HG03095 (cell line): Measurements from ENCODE around the gene ITFG1.
A peak's percentile ranks its signal among the peaks of the same experiment; 100 is the strongest.

Source experiments
- ATAC-seq: cut with Tn5 transposase; IDR thresholded peaks from one replicate; pipeline ENCODE4 v1.9.1; 2021; ENCODE audit warnings: moderate library complexity; ENCODE audit not compliant: unreplicated experiment

ITFG1 gene

DNA sequence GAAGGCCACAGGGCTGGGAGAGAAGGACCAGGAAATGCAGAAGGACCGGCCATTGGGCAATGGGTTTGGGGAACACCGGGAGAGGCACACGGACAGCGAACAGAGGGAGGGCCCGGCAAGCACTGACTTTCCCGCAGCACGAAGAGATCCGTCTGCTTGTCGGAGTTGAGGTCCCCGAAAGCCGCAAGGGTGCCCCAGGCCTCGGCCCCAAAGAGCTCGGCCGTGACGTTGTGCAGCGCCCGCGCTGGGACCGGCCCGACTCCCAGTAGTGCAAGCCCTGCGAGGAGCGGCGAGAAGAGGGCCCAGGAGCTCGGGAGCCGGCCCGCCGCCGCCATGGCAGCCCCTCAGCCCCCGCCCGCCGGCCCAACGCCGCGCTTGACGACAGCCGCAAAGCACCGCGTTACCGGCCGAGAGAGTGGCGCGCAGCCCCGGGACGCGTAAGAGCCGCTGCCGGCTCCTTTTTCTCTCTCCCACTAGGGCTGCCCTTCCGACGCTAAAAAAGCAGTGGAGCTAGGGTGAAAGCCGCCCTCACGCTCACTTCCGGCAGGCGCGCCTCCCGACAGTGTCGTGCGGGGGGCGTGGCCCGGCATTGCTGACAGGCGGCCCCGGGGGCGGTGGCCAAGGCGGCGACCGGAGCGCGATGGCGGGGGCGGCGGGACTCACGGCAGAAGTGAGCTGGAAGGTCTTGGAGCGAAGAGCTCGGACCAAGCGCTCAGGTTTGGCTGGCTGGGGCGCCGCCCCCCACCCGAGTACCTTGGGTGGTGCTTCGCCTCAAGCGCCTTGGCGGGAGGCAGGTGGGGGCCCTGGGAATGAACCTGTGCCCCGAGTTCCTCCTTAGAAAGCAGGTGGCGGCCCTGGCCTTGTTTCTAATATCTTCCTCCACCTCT lies at the start of gene ITFG1, which contains the start of gene PHKB:
TSS of gene ITFG1 (minus strand) at position 353 of the 887 bp plus-strand sequence. CDS start at position 335, 18 bp downstream.
TSS of gene PHKB (plus strand) at position 621 of the 887 bp plus-strand sequence. CDS start at position 641, 20 bp downstream.
- peak; percentile 53 for ATAC-seq

DNA sequence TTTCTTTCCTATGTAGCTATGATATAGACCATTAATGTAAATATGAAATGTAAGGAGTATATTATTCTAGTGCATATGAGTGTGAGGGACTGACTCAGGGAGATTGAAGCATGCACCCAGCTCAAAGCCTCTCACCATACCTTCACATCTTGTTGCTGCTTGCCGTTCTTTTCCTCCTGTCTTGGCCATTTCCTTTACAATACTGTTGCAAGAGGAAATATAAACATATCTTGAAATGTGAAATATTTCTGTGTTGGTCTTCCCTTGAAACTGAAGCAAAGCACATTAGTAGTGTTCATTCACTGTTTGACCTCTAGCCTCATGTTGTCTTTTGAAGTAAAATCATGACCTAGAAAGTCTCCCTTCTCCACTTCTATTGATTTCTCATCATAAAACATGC lies 46.8 kb upstream of the ITFG1 start:
- ATAC-seq, result no peak

DNA sequence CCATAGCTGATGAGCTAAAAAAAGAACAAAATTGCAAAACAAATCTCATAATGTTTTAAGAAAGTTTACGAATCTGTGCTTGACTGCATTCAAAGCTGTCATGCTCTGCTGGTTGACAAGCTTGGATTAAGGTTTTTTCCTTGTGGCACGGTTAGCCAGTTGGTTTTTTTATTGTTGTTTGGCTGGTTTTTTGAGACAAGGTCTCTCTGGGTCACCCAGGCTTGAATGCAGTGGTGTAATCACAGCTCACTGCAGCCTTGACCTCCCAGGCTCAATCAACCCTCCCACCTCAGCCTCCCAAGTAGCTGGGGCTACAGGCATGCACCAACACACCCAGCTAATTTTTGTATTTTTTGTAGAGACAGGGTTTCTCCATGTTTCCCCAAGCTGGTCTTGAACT lies 45.9 kb upstream of the ITFG1 start:
- ATAC-seq, result no peak

DNA sequence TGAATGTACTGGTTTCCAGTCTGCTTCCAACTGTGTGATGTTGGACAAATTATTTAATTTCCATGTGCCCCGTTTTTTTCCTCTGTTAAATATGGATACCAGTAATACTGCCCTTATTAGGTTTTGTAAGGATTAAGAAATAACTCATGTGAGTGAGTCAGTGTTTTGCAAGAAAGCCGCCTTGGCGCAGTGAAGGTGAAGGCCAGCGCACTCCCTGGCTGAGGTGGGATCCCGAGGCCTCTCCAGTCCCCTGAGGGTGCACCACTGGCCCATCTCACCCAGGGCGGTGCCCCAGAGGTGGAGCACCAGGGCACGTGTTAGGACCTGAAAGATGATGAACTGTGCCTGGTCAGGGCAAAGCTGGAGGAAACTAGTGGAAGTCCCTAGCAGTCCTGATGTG lies 43.7 kb upstream of the ITFG1 start:
- no peak for ATAC-seq

DNA sequence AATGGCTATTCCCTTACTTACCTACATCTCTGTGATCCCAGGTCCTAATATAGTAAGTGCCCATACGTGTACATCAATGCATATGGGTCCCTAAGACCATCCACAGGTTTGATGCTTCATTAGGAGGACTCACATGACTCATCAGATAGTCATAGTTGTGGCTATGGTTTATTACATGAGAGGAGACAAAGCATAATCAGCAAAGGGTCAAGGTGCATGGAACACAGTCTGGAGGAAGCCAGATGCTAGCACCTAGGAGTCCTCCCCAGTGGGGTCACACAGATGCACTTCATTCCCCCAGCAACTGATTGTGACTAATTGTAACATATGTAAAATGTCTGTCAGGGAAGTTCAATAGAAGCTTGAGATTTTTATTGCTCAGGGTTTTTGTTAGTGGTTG lies 43.1 kb upstream of the ITFG1 start:
- no peak for ATAC-seq

DNA sequence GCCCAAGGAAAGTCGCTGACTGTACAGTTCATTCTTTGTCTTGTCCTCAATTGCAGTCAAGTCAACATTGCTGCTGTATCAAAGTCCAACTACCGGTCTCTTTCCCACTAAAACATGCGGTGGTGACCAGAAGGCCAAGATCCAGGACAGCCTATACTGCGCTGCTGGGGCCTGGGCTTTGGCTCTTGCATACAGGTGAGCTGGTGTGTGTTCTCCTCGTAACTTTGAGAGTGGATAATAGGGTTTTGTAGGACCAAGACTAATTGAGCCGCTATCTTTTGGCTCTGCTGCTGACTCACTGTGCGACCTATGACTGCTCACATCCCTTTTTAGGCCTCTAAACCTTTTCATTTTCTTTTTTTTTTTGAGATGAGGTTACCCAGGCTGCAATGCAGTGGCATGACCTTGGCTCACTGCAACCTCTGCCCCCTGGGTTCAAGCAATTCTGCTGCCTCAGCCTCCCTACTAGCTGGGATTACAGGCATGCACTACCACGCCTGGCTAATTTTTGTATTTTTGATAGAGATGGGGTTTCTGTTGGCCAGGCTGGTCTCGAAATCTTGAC lies 38.9 kb upstream of the ITFG1 start:
- ATAC-seq, result no peak

DNA sequence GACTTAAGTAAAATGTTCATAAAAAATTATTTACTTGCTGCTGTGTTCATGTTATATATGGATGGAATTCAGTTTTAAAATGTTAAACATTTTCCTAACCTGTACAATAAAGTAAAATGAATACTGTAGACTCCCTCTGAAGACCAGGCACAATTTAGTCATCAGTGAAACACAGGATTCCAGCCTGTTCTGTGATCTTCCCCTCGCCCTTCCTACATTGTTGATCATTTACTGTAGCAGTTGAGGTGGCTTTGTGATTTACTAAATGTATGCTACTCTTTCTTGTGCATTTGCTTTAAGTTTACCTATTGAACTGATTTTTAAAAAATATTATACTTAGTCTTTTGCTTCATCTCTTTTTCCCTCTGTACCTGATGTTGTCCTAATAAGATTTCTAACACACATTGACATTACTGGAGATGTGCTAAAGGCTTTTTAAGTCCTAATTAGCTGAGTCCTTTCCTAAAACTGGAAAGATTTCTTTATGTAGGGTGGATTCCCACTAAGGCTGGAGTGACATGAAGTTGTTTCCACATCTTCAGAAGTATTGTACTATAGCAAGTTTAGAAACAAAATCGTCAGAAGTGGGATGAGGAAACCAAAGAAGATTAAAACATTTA lies 38.3 kb upstream of the ITFG1 start:
- ATAC-seq, result no peak

DNA sequence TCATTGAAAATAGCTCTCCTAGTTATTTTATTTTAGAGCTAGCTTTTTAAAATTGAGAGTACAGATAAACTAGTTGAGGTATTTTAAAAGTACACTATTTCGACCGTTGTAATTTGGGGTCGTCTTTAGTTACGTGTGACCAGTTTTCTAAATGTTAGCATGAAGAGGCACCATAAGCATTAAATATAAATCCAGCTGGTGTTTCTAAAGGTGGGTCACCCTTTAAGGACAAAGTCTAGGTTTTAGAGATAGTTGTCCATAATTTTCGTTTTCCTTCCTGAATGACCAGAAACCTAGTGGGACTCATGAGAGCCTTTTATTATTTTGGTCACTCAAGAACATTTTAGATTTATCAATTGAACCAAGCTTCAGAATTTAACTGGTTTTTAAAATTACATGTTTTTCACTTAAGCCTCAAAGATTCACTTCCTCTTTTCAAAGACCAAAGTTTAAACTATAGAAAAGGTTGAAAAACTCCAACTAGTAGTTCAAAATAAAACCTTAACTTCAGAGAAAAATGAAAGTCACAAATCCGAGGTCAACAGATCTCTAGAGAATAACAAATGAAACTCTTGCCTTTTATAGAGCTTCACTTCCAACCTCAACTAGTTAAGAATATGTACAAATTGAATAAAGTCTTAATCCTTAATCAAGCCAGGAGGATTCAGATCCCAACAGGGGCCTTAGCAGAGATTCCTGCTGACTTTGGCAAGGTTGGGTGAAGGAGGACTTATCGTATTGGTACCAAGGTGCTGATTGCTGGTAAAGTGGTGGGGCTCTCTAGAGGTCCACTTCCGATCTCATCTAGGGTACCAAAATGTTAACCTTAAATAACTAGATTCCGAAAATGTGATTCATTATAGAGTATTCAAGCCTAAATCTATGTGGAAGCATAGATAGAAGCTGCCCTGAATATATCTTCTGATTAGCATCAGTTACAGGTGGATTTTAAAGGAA lies 32.8 kb upstream of the ITFG1 start:
- ATAC-seq, result no peak

DNA sequence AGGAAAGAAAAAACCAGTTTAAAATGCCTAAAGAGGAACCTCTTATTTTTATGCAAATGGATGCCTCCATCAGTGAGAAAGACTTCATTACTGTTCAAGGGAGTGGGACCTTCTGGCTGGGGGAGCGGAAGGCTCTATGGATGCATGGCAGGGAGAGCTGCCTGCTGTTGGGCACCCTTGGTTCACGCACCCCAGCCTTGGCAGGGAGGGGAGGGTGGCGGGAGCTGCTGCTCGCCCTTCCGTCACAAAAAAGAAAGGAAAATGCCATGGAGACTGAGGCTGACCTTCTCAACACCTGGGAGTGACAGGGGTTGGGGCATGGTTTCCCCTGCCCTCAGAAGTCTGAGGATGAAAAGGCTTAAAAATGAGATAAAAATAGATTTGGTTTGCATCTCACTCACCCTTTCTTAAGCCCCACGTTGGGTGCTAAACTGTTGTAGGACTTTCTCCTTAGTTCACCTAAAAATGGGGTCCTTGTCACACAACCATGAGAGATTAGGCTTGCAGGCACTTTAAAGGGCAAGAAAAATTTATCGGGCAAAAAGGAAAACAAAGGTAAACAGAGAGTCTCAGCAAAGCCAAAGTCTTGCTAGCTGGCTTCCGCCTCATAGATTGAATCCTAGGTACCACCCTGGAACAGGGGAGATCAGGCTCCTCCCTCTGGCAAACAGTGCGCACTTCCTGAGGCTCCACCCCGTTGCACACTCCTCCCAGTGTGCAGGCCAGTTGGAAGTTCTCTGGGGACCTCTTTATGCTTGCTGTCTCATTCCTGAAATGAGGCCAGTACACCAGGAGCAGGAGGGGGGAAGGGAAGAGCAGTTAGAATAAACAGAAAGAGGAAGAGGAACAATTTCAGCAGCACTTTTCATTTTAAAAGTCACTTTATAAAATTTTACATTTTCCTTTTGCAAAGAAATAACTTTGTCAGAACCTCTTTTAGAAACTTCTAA lies 31.8 kb upstream of the ITFG1 start:
- peak; percentile 68 for ATAC-seq

DNA sequence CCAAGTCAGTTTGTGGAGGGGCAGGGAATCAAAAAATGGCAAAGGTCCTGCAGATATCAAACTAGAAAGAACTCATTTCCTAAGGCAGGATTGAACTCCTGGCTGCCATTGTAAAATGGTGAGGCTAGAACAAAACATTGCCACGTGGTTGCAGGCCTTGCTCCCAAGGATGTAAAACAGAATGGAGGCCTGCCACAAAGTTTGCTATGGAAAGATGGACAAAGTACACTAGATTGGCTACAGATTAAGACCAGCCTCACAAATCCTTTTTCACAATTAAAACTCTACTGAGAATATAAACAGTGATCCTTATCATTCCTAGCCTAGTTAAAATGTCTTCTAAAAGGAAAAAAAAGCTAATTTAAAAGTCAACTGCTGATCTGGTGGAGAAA lies 31.2 kb upstream of the ITFG1 start:
- ATAC-seq, result no peak

DNA sequence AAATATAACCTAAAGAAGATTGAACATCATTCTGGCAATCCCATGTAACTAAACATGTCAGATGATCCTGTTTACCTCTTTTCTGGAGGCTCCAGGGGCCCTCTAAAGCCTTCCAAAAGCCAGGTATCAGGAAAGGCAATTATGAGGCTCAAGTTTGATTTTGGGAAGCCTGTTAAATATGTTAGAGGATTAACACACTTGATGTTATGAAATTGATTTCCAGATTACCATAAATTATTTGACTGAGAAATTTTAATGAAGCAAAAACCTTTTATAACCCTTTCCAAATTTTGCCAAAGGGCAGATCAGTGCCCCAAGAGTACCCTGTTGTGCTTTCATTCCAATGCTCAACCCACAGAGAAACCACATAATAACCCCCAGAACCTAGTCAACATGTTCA lies 29.6 kb upstream of the ITFG1 start:
- ATAC-seq, result no peak

DNA sequence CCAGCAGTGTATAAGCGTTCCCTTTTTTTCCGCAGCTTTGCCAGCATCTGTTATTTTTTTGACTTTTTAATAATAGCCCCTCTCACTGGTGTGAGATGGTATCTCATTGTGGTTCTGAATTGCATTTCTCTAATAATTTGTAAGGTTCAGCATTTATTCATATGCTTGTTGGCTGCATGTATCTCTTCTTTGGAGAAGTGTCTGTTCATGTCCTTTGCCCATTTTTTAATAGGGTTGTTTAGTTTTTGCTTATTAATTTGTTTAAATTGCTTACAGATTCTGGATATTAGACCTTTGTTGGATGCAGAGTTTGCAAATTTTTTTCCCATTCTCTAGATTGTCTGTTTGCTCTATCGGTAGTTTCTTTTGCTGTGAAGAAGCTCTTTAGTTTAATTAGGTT lies 27.2 kb upstream of the ITFG1 start:
- ATAC-seq, result no peak

DNA sequence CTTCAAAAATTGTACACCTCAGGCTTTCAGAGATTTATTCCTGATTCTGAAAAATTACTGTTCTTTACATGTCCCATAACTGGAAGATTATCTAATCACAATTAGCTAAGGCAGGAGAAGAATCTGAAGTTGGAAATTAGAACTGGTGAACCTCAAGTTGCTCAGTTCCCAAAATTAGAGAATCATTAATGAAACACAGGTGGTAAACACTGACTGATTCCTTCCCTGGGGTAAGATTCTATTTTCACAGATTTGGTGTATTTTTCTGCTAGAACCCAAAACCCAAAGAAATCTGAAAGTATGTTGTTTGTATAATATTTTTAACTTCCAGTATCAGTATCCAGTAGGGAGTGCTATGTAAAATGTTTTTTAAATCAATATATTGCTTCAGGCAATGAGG lies 26.0 kb upstream of the ITFG1 start:
- no peak for ATAC-seq

DNA sequence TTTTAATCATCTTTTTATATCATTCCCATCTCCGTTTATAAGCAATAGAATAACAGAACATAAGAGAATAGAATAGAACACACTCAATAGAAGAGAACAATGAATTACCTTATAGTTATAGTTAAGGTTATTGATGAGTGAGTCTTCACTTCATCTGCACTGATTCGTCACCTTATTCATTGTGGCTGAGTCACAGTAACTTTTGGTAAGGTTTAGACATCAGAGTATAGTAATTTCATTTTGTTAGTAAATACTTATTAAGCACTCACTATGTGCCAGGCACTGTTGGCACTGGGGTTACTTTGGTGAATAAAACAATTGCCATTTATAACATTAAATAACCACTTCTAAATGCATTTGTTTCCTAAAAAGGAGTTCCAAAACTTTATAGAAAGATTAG lies 22.8 kb upstream of the ITFG1 start:
- no peak for ATAC-seq

DNA sequence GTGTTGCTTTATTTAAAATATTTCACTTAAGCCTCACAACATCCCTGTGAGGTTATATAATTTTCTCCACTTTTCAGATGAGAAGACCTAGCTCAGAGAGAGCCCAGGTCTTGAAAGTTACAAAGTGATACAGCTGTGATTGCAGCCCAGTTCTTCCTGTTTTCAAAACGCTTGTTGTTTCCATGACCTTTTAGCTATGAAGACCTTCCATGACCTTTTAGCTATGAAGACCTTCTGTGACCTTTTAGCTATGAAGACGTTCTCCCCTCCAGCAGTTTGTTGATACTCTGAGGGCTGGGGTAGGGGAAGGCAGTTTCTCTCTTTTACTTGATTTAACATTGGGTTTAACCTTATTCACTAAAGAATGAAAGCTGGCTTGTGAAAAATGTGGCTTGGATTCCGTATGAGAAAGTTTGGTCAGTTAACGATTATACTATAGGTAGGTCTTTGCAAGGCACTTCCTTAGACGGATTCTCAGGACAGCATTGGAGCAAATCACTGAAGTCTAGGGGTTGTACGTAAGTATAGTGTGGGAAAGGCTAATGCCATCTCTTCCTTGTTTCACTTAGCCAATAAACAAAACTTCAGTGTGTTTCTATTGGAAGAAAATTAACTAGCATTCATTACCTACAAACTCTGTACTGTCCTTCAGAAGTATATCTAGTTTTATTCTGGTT lies 21.0 kb upstream of the ITFG1 start:
- ATAC-seq, result no peak

DNA sequence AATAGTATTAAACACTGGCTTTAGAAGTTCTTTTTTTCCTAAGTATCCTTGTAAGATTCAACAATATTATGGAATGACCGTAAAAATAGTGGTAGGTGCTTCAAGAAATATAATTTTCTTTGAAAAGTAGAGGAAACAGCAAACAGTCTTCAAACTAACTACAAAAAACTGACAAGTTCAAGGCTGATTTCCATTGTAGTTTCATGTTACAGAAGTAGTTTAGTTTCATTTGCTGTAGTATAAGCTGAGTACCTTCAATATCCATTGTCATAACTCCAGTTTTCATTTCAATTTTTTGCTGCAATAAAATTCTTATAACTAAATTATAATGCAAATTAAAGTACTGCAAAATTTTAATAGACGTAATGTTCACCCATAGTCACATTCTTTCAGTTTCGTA lies 19.5 kb upstream of the ITFG1 start:
- no peak for ATAC-seq

DNA sequence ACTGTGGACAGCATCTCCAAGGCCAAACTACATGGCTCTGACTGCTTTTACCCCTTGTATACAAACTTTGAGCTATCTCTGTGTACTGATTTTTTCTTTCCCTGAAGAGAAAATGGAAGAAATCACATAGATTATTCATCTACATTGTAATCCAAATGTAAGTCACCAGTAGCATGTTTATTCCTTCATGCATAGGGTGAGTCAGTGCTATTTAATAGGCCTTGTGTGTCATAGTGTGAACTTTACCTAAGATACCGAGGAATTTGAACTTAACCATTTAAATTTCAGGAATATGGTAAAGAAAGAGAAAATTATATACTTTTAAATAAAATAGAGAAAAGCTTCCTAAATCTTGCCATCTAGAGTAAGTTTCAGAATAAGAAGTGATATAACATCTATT lies 16.8 kb upstream of the ITFG1 start:
- ATAC-seq, result no peak

DNA sequence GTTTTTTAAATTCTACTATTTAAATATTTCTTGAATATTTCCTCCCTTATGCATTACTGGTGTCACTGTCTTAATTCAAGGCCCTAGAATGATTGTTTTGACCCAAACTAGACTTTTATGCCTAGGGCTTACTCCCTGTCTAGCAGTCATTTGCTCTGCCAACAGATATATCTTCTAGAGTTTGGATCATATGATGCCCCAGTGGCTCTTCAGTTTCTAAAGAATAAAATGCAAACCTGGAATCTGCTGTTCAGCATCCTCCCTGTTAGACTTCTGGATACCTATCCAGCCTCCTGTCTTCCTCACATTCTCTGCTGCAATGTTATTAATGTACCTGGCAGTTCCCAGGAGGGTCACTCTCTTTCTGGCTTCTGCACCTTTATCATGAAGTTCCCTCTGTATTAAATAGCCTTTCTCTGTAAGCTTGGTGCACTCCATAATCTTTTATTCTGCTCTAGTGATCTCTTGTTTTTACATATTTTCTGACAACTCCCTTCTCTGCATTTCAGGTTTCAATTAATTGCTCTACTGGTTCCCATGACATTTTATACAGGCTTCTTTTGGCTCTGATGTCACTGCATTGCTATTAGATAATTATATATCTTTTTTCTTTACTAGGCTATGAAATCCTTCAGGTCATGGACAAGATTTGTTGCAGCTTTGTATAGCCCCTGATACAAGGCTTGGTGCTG lies 15.9 kb upstream of the ITFG1 start:
- no peak for ATAC-seq

DNA sequence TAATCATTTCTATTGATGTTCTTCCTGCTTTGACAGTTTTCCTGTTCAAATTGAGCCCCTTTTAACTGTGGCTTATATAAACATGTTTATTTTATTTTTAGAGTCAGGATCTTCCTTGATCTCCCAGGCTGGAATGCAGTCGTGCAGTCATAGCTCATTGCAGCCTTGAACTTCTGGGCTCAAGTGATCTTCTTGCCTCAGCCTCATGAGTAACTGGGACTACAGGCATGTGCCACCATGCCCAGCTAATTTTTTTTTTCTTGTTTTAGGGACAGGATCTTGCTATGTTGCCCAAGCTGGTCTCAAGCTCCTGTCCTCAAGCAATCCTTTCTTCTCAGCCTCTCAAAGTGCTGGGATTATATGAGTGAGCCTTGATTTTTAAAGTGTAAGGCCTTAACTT lies 14.9 kb upstream of the ITFG1 start:
- ATAC-seq, result no peak
